H1 (cell line): ENCODE data around the gene LY6G6F. TPM values are rescaled to one million over a fixed set of nuclear protein-coding genes. Genes with fewer than 3 reads are reported as not detected.

Source experiments
- ATF2 ChIP-seq: IDR thresholded peaks from 2 replicates; pipeline ENCODE4 v1.6.1; 2012; ENCODE audit warnings: low read length, inconsistent platforms
- POLR2A ChIP-seq, 2 experiments: IDR thresholded peaks; 1 replicate in 1 of 2; 2 replicates in 1 of 2; pipeline ENCODE4 v1.6.1; 2011; ENCODE audit warnings: low read depth in 2 of 2, low read length in 2 of 2, mild to moderate bottlenecking in 2 of 2; ENCODE audit errors: control extremely low read depth in 1 of 2
- SIX5 ChIP-seq: IDR thresholded peaks from 2 replicates; pipeline ENCODE4 v1.6.1; 2011; ENCODE audit warnings: mild to moderate bottlenecking, low read depth, low read length
- SP2 ChIP-seq: IDR thresholded peaks from 2 replicates; pipeline ENCODE4 v1.6.1; 2012; ENCODE audit warnings: mild to moderate bottlenecking, low read length, inconsistent platforms
- SUZ12 ChIP-seq: fragments of 200-600 bp; sonication (generic); IDR thresholded peaks from 2 replicates; pipeline ENCODE4 v1.6.1; 2012; ENCODE audit warnings: mild to moderate bottlenecking, inconsistent platforms, low read length, moderate library complexity, mixed read lengths
- TBP ChIP-seq: IDR thresholded peaks from 2 replicates; pipeline ENCODE4 v1.6.1; 2011; ENCODE audit warnings: low read depth, low read length, improper control_type of control experiment
- ZNF274 ChIP-seq: IDR thresholded peaks from 2 replicates; pipeline ENCODE4 v1.7.0; 2012; ENCODE audit warnings: low read length, borderline replicate concordance; ENCODE audit errors: extremely low read depth
- polyA plus RNA-seq, 7 experiments: library from polyadenylated mRNA; depleted of rRNA in 3 of 7; stranded (reverse) in 5 of 7; unstranded in 2 of 7; fragments of >200 nt in 5 of 7; fragments of 200-250 nt in 2 of 7; gene quantifications; 1 replicate in 5 of 7; 2 replicates in 1 of 7; 4 replicates in 1 of 7; pipeline versions ENCODE4 v1.2.1 to v1.2.3, GENCODE V29; 2011 to 2013; ENCODE audit warnings: missing spikeins in 2 of 7, mixed read lengths in 2 of 7
- total RNA-seq: library from RNA; stranded (reverse); fragmentation: NEBNext Ultra II Directional; extraction: Animal tissue kit (Norgen Biotek cat#: 25700); gene quantifications from 2 replicates; pipeline ENCODE4 v1.2.1, GENCODE V29; 2021
- TF ChIP-seq, protein P1 (sequence below): fragments of 300-600 bp; sonication (generic); IDR thresholded peaks from 2 replicates; pipeline ENCODE4 v1.7.1; 2012; ENCODE audit warnings: low read length, moderate library complexity, mild to moderate bottlenecking, inconsistent platforms; ENCODE audit not compliant: insufficient replicate concordance

LY6G6F gene
- total and polyA plus RNA-seq, 2 of the 8 experiments (the other 6 are each of a cell fraction or from before 2014, with no cell fraction given), result not detected

- TF ChIP-seq, protein P1, sequence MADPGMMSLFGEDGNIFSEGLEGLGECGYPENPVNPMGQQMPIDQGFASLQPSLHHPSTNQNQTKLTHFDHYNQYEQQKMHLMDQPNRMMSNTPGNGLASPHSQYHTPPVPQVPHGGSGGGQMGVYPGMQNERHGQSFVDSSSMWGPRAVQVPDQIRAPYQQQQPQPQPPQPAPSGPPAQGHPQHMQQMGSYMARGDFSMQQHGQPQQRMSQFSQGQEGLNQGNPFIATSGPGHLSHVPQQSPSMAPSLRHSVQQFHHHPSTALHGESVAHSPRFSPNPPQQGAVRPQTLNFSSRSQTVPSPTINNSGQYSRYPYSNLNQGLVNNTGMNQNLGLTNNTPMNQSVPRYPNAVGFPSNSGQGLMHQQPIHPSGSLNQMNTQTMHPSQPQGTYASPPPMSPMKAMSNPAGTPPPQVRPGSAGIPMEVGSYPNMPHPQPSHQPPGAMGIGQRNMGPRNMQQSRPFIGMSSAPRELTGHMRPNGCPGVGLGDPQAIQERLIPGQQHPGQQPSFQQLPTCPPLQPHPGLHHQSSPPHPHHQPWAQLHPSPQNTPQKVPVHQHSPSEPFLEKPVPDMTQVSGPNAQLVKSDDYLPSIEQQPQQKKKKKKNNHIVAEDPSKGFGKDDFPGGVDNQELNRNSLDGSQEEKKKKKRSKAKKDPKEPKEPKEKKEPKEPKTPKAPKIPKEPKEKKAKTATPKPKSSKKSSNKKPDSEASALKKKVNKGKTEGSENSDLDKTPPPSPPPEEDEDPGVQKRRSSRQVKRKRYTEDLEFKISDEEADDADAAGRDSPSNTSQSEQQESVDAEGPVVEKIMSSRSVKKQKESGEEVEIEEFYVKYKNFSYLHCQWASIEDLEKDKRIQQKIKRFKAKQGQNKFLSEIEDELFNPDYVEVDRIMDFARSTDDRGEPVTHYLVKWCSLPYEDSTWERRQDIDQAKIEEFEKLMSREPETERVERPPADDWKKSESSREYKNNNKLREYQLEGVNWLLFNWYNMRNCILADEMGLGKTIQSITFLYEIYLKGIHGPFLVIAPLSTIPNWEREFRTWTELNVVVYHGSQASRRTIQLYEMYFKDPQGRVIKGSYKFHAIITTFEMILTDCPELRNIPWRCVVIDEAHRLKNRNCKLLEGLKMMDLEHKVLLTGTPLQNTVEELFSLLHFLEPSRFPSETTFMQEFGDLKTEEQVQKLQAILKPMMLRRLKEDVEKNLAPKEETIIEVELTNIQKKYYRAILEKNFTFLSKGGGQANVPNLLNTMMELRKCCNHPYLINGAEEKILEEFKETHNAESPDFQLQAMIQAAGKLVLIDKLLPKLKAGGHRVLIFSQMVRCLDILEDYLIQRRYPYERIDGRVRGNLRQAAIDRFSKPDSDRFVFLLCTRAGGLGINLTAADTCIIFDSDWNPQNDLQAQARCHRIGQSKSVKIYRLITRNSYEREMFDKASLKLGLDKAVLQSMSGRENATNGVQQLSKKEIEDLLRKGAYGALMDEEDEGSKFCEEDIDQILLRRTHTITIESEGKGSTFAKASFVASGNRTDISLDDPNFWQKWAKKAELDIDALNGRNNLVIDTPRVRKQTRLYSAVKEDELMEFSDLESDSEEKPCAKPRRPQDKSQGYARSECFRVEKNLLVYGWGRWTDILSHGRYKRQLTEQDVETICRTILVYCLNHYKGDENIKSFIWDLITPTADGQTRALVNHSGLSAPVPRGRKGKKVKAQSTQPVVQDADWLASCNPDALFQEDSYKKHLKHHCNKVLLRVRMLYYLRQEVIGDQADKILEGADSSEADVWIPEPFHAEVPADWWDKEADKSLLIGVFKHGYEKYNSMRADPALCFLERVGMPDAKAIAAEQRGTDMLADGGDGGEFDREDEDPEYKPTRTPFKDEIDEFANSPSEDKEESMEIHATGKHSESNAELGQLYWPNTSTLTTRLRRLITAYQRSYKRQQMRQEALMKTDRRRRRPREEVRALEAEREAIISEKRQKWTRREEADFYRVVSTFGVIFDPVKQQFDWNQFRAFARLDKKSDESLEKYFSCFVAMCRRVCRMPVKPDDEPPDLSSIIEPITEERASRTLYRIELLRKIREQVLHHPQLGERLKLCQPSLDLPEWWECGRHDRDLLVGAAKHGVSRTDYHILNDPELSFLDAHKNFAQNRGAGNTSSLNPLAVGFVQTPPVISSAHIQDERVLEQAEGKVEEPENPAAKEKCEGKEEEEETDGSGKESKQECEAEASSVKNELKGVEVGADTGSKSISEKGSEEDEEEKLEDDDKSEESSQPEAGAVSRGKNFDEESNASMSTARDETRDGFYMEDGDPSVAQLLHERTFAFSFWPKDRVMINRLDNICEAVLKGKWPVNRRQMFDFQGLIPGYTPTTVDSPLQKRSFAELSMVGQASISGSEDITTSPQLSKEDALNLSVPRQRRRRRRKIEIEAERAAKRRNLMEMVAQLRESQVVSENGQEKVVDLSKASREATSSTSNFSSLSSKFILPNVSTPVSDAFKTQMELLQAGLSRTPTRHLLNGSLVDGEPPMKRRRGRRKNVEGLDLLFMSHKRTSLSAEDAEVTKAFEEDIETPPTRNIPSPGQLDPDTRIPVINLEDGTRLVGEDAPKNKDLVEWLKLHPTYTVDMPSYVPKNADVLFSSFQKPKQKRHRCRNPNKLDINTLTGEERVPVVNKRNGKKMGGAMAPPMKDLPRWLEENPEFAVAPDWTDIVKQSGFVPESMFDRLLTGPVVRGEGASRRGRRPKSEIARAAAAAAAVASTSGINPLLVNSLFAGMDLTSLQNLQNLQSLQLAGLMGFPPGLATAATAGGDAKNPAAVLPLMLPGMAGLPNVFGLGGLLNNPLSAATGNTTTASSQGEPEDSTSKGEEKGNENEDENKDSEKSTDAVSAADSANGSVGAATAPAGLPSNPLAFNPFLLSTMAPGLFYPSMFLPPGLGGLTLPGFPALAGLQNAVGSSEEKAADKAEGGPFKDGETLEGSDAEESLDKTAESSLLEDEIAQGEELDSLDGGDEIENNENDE, result no peak
- TF ChIP-seq SIX5 (no peak), ZNF274 (no peak), SP2 (no peak), ATF2 (no peak), SUZ12 (no peak), POLR2A (IDR thresholded peaks at IDR 0.05; ENCODE audit: control extremely low read depth in 1 of 2, low read depth in 2 of 2, low read length in 2 of 2) (no peak), TBP (no peak)
Measured at GRCh38 chr6:31657406-31658157, 49.1 kb upstream of the LY6G6F start (continued).
